Measurements from ENCODE around the gene ARMC9. TPM values are rescaled to one million over a fixed set of nuclear protein-coding genes. Genes with fewer than 3 reads are reported as not detected.
"Not testable (repeated sequence)": the region's sequence is repeated elsewhere in the genome, so short reads cannot be mapped to it uniquely, and the experiment has no call there.

The ARMC9 gene
- total RNA-seq, 2 experiments from 2014 or later, result 2.3 to 2.5 TPM

DNA sequence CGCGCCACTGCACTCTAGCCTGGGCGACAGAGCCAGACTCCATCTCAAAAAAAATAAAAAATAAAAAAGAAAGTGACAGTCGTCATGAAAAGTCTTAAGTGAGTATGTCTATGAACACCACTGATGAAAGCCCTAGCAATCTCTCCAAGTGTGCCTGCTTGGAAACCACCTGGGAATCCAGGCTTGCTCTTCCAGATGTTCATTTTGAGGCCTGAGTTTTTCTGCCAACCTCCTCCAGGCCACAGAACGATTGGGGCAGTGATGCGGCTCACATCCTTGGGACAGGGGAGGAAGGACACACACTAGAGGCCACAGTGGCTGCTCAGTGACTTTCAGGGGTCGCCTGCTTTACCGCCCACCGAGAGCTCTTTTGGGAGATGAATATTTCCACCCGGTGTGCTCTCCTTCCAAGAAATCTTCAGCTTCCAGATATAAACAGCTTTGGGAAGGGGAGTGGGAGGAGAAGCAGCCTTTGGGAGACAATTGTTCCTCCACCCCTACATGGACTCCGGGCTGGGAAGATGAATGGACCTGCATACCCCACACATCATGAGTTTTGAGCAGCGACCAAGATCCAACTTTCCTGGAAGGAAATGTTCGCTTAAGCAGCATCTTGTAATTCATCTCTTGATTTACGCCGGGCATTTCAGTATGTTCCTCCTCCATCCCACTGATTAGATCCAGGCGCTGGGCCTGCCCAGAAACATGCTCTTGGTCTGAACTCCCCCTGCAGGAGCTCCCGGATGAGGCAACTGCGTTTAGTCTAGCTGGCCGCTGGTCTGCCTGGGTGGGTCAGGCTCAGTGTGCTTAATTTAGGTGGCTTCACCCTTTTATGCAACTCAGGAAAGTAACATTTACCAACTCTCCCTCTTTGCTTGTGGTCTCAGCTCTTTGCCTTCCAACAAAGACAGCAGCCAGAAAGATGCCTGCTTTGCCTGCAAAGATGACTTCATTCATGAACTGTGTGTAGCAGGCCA is 6.2 kb upstream of the ARMC9 start:
- no peaks in the 10 kb centered on the region for H3K4me1 Mint-ChIP-seq
- peaks cover 14% of the 10 kb centered on the region for H3K27me3 Mint-ChIP-seq
- no peaks in the 10 kb centered on the region for H3K9me3 Mint-ChIP-seq (ENCODE audit: low read depth)

DNA sequence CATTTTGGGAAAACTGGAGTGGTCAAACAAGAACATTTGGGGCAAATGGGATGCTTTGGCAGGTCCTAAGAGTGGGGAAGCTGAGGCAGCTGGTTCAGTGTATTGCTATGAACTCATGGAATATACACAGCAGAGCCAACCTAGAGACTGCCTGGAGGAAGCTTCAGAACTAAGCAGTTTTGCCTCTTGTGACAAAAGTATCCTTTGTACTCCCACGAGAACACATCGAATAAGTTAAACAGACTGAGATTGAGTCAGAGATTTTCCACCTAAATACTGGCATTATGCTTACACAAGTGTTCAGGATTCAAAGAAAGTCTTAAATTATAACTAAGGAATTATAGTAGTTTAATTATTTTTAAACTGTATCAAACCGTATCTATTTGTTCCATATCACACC is 5.2 kb upstream of the ARMC9 start:
- no peak overlapping the region for H3K4me3 Mint-ChIP-seq
- no peaks in the 10 kb centered on the region for H3K9me3 Mint-ChIP-seq (ENCODE audit: low read depth)
- no peaks in the 10 kb centered on the region for H3K36me3 Mint-ChIP-seq (ENCODE audit: low read depth)
- DNase-seq, result no peak
- ChIA-PET CTCF (no interaction called here), POLR2A (no interaction called here)
- H3K4me1 Mint-ChIP-seq, result peaks cover 2% of the 10 kb centered on the region
- no peak overlapping the region for H3K27ac Mint-ChIP-seq
- intact Hi-C loops (cut with DNase I, micrococcal nuclease), result no loop called here
- H3K27me3 Mint-ChIP-seq, result peaks cover 14% of the 10 kb centered on the region
- ATAC-seq, result no peak

More for the DNA sequence above, 6.2 kb upstream of the ARMC9 start:
- Mint-ChIP-seq H3K36me3 (ENCODE audit: low read depth) (no peaks in the 10 kb centered on the region), H3K4me3 (no peak overlapping the region), H3K27ac (no peak overlapping the region)
- ATAC-seq (no peak), DNase-seq (no peak)
- CTCF ChIA-PET, result interaction anchor here (0.7 kb wide), 1 partner anchor 109 kb away, joined by 3 read pairs; no protein-coding TSS in a partner anchor
- intact Hi-C loops (cut with DNase I, micrococcal nuclease), result no loop called here
- POLR2A ChIA-PET, result no interaction called here

DNA sequence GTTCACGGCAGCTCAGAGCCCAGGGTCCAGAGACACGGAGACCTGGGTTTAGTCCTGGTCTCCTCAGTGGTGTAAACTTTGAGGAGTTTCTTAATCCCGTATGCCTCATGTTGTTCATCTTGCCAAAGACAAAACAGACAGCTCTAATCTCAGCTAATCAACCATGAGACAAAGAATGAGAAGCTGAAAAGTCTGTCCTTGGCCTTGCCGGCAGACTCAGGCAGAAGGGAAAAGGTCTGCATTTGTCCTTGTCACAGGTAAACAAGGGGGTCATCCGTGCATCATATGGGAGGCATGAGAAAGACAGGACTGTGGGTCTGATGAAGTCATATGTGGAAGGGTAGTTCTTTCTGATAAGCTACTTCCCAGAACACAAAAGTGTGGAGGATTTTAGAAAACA is 1.8 kb upstream of the ARMC9 start:
- no peaks in the 10 kb centered on the region for H3K36me3 Mint-ChIP-seq (ENCODE audit: low read depth)
- H3K4me3 Mint-ChIP-seq, result no peak overlapping the region
- no peaks in the 10 kb centered on the region for H3K9me3 Mint-ChIP-seq (ENCODE audit: low read depth)
- ATAC-seq (no peak), DNase-seq (no peak)
- intact Hi-C loops (cut with DNase I, micrococcal nuclease), result no loop called here
- H3K4me1 Mint-ChIP-seq, result peaks cover 7% of the 10 kb centered on the region
- H3K27ac Mint-ChIP-seq, result no peak overlapping the region
- ChIA-PET CTCF (interaction anchor here (0.5 to 0.7 kb wide), 2 partner anchors 28 to 1417 kb away, joined by 3 read pairs; no protein-coding TSS in a partner anchor), POLR2A (no interaction called here)
- peaks cover 8% of the 10 kb centered on the region for H3K27me3 Mint-ChIP-seq

DNA sequence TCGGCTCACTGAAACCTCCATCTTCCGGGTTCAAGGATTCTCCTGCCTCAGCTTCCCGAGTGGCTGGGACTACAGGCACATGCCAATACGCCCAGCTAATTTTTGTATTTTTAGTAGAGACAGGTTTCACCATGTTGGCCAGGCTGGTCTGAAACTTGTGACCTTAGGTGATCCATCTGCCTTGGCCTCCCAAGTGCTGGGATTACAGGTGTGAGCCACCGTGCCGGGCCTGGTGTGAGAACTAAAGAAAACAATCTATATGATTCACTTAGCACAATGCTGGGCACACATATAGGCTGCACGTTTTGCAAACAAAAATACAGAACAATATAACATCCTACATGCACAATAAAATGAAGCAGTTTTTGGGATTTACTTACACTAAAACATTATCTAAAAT is 1.2 kb upstream of the ARMC9 start:
- H3K27me3 Mint-ChIP-seq; H3K27ac Mint-ChIP-seq; H3K9me3 Mint-ChIP-seq (ENCODE audit: low read depth); ATAC-seq; intact Hi-C loops (cut with DNase I, micrococcal nuclease); POLR2A ChIA-PET; DNase-seq; H3K36me3 Mint-ChIP-seq (ENCODE audit: low read depth); H3K4me1 Mint-ChIP-seq: not testable (repeated sequence)
- H3K4me3 Mint-ChIP-seq, result peak overlapping the region; percentile 89
- CTCF ChIA-PET, result interaction anchor here (0.7 kb wide), 1 partner anchor 29 kb away, joined by 3 read pairs; no protein-coding TSS in a partner anchor

DNA sequence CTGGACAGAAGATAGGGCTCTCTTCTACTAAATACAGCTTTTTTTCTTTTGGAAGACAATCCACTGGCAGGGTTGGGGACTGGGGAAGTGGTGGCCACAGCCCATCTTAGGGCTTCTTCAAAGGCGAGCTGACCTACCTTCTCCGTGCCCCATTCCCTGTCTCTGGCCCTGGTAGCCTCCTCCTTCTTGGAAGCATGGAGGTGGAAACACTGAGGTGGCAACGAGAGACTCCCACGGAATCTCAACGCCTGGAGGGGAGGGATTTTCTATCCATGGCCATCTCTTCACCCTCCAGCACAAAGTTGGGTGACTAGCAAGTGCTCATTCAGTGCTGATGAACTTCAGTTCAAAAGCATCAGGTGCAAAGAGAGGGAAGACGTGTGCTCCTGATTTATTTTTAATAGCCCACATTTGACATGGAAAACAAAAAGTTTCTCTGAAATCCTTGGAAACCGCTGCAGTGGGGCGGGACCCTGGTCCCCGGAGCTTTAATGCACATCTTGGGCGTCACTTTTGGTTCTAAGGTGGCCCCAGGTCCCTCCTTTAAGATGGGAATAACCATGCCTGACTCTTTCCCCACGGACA is 633 bp upstream of the ARMC9 start:
- ChIA-PET CTCF (interaction anchor here (0.5 to 0.8 kb wide), 2 partner anchors 19 to 30 kb away, joined by 3 read pairs; no protein-coding TSS in a partner anchor), POLR2A (no interaction called here)
- H3K9me3 Mint-ChIP-seq (ENCODE audit: low read depth), result no peaks in the 10 kb centered on the region
- intact Hi-C loops (cut with DNase I, micrococcal nuclease), result loop anchor here in 1 of 2 experiments (1.0 to 2.0 kb wide), 3 partner anchors 93 to 317 kb away; partner anchors contain the start of gene PSMD1
- H3K4me3 Mint-ChIP-seq, result peak overlapping the region; percentile 89
- DNase-seq (no peak), ATAC-seq (no peak)
- H3K27ac Mint-ChIP-seq, result peak overlapping the region; percentile 74
- peaks cover 9% of the 10 kb centered on the region for H3K27me3 Mint-ChIP-seq
- H3K36me3 Mint-ChIP-seq (ENCODE audit: low read depth), result no peaks in the 10 kb centered on the region
- H3K4me1 Mint-ChIP-seq, result peaks cover 7% of the 10 kb centered on the region

DNA sequence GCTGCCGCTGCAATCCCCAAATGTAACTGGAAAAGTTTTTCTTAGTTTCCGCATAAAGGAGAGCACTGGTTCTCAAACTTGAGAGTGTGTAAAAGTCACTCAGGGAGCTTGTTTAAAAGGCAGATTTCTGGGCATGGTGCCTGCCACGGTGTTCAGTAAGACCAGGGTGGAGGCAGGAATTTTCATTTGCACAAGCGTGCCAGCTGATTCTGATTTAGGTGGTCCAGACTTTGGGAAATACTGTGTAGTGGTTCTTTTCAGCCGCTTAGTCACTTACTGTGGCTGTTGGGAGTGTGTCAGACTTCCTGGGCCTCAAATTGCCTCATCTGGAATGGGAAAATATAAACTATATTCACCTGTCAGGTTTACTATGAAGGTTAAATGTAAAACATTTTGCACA is 788 bp downstream of the ARMC9 start:
- no peak for ATAC-seq
- no peaks in the 10 kb centered on the region for H3K36me3 Mint-ChIP-seq (ENCODE audit: low read depth)
- peak overlapping the region; percentile 89 for H3K4me3 Mint-ChIP-seq
- no peaks in the 10 kb centered on the region for H3K9me3 Mint-ChIP-seq (ENCODE audit: low read depth)
- H3K27ac Mint-ChIP-seq, result no peak overlapping the region
- intact Hi-C loops (cut with DNase I, micrococcal nuclease), result loop anchor here in 1 of 2 experiments (2.0 kb wide), 1 partner anchor 94 kb away; no protein-coding TSS in a partner anchor
- peaks cover 7% of the 10 kb centered on the region for H3K4me1 Mint-ChIP-seq
- DNase-seq, result no peak
- H3K27me3 Mint-ChIP-seq, result peaks cover 6% of the 10 kb centered on the region
- CTCF ChIA-PET, result interaction anchor here (0.6 to 0.7 kb wide), 3 partner anchors 28 to 300 kb away, joined by 3 to 4 read pairs (median 3); no protein-coding TSS in a partner anchor
- POLR2A ChIA-PET, result no interaction called here

DNA sequence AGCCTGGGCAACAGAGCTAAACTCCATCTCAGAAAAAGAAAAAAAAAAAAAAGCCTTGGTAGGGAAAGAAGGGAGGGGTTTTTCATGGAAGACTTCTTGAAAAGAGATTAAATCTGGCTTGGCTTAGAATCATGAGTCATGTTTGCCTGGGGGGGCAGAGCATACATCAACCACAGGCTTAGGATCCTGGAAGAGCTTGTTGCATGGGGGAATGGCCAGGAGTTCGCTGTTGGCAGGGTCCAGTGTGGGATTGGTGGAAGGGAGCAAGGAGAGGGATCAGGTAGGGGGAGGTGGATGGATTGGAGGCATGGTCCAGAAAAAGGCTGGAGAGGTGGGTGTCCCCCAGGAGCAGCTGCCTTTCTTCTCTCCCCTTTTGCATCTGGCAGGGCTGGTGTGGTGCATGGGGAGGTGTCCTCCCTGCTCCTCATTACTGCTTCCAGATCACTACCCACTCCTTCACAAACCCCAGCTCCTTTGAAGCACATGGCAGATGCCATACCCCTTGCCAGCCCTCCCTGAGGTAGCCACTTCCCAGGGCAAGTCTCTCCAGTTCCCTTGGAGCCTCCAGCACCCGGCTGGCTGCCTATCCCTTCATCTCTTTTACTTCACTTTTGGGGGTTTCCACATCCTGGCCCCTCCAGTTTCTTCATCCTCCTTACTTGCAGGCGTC is 2.5 kb downstream of the ARMC9 start:
- no peaks in the 10 kb centered on the region for H3K9me3 Mint-ChIP-seq (ENCODE audit: low read depth)
- H3K4me1 Mint-ChIP-seq, result peaks cover 7% of the 10 kb centered on the region
- H3K27me3 Mint-ChIP-seq, result peaks cover 5% of the 10 kb centered on the region
- DNase-seq (no peak), ATAC-seq (no peak)
- intact Hi-C loops (cut with DNase I, micrococcal nuclease), result no loop called here
- H3K27ac Mint-ChIP-seq, result no peak overlapping the region
- ChIA-PET POLR2A (no interaction called here), CTCF (interaction anchor here (0.7 to 1.7 kb wide), 4 partner anchors 27 to 1022 kb away, joined by 3 to 5 read pairs (median 4); no protein-coding TSS in a partner anchor)
- no peak overlapping the region for H3K4me3 Mint-ChIP-seq
- no peaks in the 10 kb centered on the region for H3K36me3 Mint-ChIP-seq (ENCODE audit: low read depth)

DNA sequence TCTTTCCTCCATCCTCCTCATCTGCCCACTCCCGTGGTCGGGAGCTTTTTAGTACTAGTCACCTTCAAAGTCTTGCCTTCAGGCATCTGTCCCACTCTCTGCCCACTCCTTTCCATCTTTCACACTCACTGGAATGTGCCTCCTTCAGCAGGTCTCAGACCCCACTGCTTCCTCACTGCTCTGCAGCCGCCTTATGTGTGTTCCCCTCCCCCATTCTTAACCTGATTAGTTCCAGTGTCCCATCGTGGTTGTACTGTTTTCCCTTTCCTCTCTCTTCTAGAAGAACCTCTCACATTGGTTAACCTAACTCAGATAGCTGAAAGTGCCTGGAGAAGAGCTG is 3.0 kb downstream of the ARMC9 start:
- Mint-ChIP-seq H3K27me3 (peaks cover 3% of the 10 kb centered on the region), H3K4me3 (no peak overlapping the region), H3K4me1 (peaks cover 7% of the 10 kb centered on the region), H3K27ac (no peak overlapping the region), H3K9me3 (ENCODE audit: low read depth) (no peaks in the 10 kb centered on the region), H3K36me3 (ENCODE audit: low read depth) (no peaks in the 10 kb centered on the region)
- DNase-seq (no peak), ATAC-seq (no peak)
- CTCF ChIA-PET, result interaction anchor here (0.7 to 1.7 kb wide), 4 partner anchors 26 to 1022 kb away, joined by 3 to 5 read pairs (median 4); no protein-coding TSS in a partner anchor
- intact Hi-C loops (cut with DNase I, micrococcal nuclease), result no loop called here
- POLR2A ChIA-PET, result no interaction called here

DNA sequence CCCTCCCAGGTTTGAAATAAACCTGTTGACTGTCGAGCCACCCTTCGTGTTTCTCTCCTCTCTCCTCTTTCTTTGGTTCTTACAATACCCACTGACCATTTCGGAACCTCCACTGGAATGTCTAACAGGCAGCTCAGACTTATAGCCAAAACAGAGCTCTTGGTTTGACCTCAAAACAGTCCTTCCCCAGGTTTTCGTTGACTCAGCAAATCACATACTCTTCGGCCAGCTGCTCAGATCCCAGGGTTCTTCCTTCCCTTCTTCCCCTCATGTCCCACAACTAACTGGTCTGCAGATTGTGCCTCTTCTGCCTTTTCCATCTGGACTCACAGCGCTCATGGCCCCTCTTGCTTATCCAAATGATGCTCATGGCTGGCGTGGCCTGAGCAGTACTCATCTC is 4.7 kb downstream of the ARMC9 start:
- ATAC-seq (no peak), DNase-seq (no peak)
- POLR2A ChIA-PET, result no interaction called here
- Mint-ChIP-seq H3K9me3 (ENCODE audit: low read depth) (no peaks in the 10 kb centered on the region), H3K27ac (no peak overlapping the region), H3K36me3 (ENCODE audit: low read depth) (no peaks in the 10 kb centered on the region), H3K4me3 (no peak overlapping the region), H3K27me3 (peaks cover 3% of the 10 kb centered on the region), H3K4me1 (peaks cover 5% of the 10 kb centered on the region)
- CTCF ChIA-PET, result interaction anchor here (0.9 kb wide), 1 partner anchor 18 kb away, joined by 3 read pairs; no protein-coding TSS in a partner anchor
- intact Hi-C loops (cut with DNase I, micrococcal nuclease), result no loop called here

DNA sequence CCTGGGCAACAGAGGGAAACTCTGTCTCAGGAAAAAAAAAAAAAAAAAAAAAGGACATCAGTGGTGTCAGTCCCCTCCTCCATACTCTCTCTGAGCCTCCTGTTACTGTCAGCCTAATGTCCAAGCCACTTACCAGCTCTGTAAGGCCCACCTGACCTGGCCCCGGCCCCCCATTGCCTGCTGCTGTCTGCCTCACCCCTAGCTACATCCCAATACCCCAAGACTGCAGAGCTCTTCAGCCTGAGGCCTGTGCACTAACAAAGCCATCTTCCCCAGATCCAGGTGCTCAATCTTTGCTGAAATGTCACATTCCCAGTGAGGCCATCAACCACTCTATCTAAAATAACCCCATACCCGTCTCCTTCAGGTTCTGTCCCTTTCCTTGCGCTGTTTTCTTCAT is 5.7 kb downstream of the ARMC9 start:
- H3K36me3 Mint-ChIP-seq (ENCODE audit: low read depth), result no peaks in the 10 kb centered on the region
- CTCF ChIA-PET, result interaction anchor here (0.7 to 0.9 kb wide), 3 partner anchors 19 to 108 kb away, joined by 3 read pairs; no protein-coding TSS in a partner anchor
- H3K27ac Mint-ChIP-seq, result no peak overlapping the region
- intact Hi-C loops (cut with DNase I, micrococcal nuclease), result no loop called here
- no peak for DNase-seq
- no peak overlapping the region for H3K4me3 Mint-ChIP-seq
- POLR2A ChIA-PET, result interaction anchor here (0.6 to 0.7 kb wide), 2 partner anchors 24 to 389 kb away, joined by 3 to 9 read pairs; no protein-coding TSS in a partner anchor
- no peaks in the 10 kb centered on the region for H3K9me3 Mint-ChIP-seq (ENCODE audit: low read depth)
- peaks cover 1% of the 10 kb centered on the region for H3K4me1 Mint-ChIP-seq
- peaks cover 3% of the 10 kb centered on the region for H3K27me3 Mint-ChIP-seq
- ATAC-seq, result no peak

DNA sequence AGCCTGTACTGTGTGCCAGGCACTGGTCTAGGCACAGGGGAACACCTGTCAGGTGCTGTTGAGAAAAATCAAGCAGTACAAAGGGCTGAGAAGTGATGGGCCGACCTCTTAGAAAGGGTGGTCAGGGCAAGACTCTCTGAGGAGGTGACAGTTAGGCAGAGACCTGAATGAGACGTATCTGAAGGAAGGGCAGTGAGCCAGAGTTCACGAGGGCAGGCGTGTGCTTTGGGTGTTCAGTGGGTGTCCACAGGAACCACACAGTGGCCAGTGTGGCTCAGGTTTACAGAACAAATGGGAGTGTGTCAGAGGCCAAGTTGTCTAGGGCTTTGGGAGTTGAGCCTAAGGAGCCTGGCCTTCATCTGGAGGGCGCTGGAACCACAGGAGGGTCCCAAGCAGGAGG is 6.2 kb downstream of the ARMC9 start:
- ChIA-PET CTCF (interaction anchor here (0.7 kb wide), 1 partner anchor 109 kb away, joined by 3 read pairs; no protein-coding TSS in a partner anchor), POLR2A (no interaction called here)
- Mint-ChIP-seq H3K9me3 (ENCODE audit: low read depth) (no peaks in the 10 kb centered on the region), H3K4me1 (no peaks in the 10 kb centered on the region), H3K4me3 (no peak overlapping the region), H3K36me3 (ENCODE audit: low read depth) (no peaks in the 10 kb centered on the region), H3K27ac (no peak overlapping the region), H3K27me3 (peaks cover 3% of the 10 kb centered on the region)
- DNase-seq (no peak), ATAC-seq (no peak)
- intact Hi-C loops (cut with DNase I, micrococcal nuclease), result no loop called here

All from activated CD4-positive, alpha-beta T cell treated with anti-CD3 and anti-CD28 coated beads for 36 hours (primary cell).